ENCODE data around the gene IL20RB.

IL20RB gene, protein sequence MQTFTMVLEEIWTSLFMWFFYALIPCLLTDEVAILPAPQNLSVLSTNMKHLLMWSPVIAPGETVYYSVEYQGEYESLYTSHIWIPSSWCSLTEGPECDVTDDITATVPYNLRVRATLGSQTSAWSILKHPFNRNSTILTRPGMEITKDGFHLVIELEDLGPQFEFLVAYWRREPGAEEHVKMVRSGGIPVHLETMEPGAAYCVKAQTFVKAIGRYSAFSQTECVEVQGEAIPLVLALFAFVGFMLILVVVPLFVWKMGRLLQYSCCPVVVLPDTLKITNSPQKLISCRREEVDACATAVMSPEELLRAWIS

DNA sequence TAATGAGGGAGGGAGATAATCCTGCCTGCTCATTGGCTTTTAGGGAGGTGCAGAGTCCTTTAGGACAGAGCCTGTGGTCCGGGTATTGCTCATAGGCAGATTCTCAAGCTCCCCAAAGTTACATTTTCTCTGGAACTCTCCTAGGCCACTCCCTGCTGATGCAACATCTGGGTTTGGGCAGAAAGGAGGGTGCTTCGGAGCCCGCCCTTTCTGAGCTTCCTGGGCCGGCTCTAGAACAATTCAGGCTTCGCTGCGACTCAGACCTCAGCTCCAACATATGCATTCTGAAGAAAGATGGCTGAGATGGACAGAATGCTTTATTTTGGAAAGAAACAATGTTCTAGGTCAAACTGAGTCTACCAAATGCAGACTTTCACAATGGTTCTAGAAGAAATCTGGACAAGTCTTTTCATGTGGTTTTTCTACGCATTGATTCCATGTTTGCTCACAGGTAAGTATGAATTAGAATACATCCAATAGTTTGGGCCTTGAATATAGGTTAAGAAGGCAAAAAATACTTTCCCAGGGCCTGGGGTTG is at the start of gene IL20RB:
Gene IL20RB (plus strand): TSS at position 233 of the 538 bp plus-strand sequence. CDS start 131 bp downstream, at position 364.
- no peak for DNase-seq

DNA sequence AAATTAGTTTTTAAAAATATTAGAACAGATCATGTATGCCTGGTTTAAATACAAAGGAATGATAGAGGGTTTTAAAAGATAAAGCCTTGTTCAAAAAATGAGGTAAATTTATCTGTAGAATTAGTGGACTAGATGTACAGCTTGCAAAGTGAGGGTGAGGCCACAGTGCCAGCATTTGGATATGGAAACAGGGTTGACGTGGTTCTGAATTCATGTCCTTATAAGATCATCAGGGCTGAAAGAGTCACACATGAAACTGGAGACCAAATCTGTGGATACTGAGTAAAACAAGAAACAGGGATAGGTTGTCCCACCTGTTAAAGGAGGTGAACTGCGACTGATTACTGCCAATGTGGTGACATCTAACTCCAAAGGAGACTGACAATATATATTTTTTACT is 49.5 kb upstream of the IL20RB start:
- DNase-seq = no peak

DNA sequence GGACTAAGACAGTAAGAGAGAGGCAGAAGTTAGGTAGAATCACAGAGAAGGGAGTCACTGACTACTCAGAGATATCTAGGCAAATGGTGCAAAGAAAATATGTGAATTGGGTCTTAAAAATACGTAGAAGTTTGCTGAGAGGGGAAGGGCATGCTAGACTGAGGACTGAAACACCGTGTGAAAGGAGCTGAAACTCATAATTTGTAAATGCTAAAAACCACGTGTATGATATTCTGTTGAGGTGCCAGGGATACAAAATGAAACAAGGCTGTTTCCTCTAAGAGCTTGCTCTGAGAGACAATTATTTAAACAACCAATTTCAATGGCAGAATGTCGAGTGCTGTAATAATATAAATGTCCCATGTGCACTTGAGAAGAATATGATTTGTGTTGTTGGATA is 48.6 kb upstream of the IL20RB start:
- no peak for DNase-seq

DNA sequence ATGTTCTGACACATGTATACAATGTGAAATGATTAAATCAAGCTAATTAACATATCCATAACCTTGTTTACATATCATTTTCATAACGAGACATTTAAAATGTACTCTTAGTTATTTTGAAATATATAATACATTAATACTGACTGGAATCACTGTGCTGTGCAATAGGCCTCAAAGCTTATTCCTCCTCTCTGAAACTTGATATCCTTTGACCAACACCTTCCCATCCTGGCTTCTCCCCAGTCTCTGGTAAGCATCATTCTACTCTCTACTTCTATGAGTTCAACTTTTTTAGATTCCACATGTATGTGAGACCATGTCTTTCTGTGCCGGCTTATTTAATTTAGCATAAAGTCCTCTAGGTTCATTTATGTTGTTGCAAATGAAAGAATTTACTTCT is 47.1 kb upstream of the IL20RB start:
- no peak for DNase-seq

DNA sequence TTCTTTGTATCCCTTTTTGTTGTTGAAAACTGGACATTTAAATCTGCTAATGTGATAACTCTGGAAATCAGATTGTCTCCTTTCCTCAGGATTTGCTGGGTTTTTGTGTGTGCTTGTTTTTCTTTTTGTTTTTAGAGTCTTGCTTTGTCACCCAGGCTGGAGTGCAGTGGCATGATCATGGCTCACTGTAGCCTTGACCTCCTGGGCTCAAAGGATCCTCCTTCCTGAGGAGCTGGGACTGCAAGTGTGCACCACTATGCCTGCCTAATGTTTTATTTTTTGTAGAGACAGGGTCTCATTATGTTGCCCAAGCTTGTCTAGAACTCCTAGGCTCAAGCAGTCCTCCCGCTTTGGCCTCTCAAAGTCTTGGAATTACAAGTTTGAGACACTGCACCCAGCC is 44.6 kb upstream of the IL20RB start:
- no peak for DNase-seq

DNA sequence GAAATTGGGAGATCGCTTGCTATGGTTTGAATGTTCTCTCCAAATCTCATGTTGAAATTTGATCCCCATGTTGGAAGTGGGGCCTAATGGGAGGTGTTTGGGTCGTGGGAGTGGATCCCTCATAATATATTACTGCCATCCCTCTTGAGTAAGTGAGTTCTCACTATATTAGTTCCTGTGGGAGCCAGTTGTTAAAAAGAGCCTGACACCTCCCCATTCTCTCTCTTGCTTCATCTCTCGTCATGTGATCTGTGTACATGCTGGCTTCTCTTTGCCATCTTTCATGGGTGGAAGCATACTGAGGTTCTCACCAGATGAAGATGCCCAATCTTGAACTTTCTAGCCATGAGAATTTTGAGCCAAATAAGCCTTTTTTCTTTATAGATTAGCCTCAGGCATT is 43.0 kb upstream of the IL20RB start:
- no peak for DNase-seq

DNA sequence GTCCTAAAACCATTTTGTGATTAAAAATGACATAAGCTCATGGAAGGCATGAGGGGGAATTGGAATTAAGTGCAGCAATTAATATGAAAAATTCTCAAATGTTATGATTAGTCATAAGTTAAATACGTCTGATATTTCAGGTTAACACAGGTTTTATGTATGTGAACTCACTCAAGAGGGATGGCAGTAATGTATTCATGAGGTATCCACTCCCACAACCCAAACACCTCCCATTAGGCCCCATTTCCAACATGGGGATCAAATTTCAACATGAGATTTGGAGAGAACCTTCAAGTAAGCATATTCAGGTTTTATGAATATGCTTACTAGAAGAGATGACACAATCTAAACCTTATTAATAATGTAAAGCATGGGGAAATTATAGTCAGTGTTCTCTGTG is 41.6 kb upstream of the IL20RB start:
- no peak for DNase-seq

DNA sequence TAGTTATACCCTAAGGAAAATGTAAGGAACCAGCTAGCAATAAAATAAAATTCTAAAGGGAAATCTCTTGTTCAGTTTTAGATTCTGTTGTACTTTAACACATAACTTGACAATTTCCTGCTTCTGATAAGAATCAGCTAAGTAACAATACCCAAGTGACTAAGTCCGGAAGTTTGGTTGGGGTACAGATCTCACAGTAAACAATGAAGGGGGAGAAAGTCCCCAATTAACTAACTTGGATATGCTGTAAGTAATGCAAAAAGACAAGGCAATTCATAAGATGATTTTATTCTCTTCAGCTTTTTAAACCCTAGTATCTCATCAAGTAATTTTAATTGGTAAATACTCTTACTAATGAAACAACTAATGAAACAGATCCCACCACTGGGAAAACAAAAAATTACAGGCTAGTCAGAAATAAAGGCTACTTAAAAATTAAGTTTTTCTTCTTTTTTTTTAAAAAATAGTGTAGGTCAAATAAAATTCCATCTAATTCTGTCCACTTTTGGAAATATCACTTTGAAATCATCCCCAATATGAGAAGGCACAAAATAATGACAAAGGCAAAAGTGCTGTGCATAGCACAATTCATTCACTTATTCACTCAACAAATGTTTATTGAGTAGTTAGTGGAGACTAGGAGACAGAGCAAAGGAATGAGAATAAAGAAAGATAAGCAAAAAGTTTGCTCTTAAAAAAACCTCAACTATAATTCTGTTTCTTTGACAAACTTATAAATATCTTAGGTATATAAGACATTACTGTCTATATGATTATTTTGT is 37.8 kb upstream of the IL20RB start:
- no peak for DNase-seq

DNA sequence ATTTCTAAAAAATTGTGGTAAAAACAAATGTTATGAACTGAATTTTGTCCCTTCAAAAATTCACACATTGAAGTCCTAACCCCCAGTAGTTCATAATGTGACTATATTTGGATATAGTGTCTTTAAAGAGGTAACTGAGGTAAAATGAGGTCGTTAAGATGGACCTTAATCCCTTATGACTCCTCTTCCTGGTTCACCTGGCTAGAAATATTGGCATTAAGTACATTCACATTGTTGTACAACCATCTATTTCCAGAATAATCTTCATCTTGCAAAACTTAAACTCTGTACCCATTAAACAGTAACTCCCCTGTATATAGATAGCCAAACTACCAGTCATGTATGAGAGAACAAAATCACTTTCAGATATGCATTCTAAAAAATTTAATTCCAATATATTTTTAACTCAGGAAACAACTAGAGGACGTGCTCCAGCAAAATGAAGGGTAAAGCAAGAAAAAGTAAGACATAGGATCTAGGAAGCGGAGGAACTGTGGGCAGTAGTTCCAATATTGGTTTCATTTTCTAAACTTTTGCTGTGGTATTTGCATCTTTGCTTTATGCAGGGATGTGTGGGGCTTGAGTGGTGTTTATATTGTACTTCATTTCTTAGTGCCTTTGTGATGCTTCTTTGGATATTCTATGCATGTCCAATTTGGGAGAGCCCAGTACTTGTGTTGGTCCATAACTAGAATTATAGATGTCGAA is 36.7 kb upstream of the IL20RB start:
- no peak for DNase-seq

DNA sequence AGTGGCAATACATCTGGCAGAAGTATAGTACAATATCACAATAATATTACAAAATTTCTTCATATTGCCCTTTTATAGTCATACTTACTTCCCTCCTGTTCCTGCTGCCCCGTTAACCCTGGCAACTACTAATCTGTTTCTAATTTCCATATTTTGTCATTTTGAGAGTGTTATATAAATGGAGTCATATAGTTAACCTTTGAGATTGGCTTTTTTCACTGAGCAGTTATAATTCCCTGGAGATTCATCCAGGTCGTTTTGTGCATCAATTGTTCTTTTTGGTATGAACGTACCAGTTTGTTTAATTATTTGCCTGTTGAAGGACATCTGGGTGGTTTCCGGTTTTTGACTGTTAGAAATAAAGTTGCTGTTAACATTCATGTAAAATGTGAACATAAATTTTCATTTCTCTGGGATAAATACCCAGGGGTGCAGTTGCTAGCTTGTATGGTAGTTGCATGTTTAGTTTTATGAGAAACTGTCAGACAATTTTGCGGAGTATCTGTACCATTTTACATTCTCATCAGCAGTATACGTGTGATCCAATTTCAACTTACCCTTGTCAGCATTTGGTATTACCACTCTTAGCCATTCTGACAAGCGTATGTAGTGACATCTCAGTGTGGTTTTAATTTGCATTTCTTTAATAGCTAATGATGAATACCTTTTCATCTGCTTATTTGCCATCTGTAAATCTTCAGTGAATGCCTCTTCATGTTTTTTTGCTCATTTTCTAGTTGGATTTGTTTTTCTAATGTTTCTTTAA is 32.2 kb upstream of the IL20RB start:
- no peak for DNase-seq

DNA sequence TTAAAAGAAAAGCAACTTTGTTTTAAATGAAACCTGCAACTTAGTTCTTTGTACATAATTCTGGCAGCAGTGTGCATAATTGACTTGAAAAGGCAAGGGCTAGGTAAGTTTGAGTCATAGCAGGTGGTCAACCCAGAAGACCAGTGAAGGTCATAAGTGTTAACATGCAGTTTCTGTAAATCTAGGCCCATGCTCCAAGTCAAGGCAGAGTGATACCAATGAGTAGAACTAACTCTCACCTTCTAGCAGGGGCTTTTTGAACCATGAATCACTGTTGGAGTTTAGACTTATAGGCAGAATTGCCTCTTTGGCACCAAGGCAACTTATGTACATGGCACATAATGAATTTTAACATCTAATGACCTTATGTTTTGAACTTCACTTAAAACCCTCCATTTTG is 29.5 kb upstream of the IL20RB start:
- DNase-seq = no peak

DNA sequence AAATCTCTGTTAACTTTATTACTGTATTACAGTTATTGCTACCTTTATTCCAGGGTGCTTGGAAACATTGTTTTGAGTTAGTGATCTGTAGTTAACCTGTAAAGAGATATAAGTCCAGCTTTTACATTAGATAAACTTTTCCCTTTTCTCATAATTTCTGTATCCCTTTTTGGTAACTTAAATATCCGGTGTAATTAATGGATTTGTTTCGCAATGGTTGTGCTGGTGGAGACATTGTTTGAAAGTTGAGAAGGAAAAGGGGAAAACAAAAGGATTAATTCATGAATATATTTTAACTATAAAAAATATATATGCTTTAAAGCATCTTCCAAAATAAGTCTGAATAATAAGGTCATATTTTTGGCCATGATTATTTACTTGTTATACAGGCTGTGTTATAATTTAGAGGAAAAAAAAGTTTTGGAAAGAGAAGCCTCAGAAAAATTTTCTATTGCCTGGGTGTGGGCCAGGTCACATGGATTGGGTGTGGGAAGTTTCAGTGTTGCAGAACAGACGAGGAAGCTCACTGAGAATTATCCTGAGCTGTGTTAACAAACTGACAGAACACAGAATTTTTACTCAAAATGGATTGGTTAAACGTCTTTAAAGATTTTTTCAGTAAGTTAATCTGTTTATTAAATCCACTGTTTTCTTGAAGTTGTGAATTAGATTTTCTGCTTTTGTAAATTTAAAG is 27.7 kb upstream of the IL20RB start:
- DNase-seq = no peak

DNA sequence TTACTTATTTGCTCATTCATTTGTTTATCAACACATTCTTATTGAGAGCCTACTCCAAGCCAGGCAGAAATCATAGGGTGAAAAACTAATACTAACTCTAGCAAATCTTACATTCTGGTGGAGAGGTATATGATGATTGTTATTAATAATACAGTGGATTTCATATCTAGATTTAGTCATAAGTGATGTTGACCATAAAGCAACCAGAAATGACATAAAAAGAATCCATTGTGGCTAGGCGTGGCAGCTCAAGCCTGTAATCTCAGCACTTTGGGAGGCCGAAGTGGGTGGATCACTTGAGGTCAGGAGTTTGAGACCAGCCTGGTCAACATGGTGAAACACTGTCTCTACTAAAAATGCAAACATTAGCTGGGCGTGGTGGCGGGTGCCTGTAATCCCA is 26.2 kb upstream of the IL20RB start:
- DNase-seq = no peak

DNA sequence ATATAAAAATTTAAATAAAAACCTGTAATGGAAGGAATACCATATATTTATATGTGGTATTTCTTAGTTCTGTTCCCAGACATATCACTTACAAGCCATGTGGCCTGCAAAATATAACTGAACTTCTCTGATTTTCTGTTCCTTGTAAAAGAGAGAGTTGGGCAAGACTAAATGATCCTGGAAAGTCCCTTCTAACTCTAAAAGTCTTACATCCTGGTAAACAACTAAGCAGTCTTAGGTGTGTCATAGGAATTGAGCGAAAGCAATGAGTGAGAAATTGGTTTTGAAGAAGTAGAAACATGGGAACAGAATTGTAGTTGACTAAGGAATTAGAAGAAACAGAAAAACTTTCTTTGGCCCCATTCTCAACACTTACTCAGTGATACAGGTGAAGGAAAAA is 25.3 kb upstream of the IL20RB start:
- DNase-seq = no peak

DNA sequence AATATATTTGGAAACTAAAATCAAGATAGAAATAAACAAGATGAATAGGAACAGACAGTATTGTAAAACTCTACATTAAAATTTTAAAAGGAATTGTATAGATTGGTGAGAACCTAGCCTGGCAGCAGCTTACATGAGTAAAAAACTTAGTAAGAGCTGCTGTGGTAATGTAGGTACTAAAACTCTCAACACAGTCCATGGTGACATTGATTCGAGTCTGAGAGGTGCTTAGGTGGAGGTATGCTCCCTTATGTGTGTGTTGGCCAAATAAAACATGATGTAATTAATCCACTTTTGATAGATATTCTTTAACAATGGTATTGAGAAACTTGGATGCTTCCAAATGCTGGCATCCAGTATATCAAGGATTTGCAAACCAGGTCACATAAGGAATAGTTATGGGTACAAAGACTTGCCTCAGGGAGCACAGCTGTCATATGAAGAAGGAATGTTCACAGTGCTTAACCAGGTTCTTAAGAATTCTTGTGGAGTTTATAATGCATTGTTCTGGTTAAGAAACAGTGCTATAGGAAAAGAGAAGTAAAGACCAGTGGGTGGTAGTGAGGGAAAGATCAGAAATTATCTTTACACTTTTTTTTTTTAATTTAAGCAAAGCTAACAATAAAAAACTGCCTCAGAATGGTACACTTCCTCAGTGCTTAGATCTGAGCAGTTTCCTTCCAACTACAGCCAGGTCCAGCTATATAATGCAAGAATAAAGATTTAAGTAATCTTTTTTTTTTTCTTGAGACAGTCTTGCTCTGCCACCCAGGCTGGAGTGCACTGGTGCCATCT is 24.6 kb upstream of the IL20RB start:
- DNase-seq = no peak

DNA sequence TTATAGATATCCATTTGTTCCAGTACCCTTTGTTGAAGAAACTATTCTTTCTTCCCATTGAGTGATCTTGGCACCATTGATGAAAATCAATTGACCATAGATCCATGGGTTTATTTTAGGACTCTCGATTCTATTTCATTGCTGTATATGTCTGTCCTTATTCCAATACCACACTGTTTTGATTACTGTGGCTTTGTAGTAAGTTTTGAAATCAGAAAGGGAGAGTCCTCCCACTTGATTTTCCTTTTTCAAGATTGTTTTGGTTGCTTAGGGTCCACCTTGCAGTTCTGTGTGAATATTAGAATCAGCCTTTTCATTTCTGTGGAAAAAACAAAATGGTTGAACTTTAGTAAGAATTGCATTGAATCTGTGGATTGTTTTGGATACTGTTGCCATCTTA is 20.6 kb upstream of the IL20RB start:
- no peak for DNase-seq

DNA sequence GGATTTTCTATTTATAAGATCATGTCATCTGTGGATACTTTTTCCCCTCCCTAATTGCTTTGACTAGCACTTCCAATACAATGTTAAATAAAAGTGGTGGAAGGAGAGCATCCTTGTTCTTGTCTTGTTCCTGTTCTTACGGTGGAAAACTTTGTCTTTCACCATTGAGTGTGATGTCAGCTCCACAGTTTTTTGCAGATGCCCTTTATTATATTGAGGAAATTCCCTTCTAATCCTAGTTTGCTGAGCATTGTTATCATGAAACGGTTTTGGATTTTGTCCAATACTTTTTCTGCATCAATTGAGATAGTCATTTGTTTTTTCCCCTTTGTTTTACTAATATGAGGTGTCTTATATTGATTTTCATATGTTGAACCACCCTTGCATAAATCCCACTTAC is 19.9 kb upstream of the IL20RB start:
- DNase-seq = peak; percentile 10

DNA sequence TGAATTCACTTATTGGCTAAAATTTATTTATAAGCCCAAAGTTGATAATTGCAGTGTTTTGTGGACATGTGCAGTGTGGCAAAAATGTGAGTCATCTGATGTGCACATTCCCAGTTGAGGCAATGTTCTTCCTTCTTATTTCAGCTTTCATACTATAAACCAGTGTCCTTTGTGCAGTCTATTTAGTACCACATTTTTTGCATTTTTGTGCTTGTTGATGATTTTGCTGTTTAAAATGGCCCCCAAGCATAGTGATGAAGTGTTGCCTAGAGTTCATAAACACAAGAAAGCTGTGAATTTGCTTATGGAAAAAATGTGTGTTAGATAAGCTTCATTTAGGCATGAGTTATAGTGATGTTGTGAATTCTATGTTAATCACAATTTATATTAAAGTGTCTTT is 19.4 kb upstream of the IL20RB start:
- no peak for DNase-seq

DNA sequence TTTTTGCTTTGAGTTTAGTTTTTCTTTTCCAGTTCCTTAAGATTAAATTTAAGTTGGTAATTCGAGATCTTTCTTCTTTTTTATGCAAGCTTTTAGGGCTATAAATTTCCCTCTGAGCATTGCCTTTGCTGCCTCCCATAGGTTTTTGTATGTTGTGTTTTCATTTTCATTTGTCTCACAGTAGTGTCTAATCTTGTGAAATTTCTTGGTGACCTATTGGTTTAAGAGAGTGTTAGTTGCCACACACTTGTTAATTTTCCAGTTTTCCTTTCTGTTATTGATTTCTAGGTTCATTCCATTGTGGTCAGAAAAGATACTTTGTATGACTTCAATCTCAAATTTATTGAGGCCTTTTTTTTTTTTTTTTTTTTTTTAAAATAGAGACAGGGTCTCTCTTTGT is 18.3 kb upstream of the IL20RB start:
- no peak for DNase-seq

DNA sequence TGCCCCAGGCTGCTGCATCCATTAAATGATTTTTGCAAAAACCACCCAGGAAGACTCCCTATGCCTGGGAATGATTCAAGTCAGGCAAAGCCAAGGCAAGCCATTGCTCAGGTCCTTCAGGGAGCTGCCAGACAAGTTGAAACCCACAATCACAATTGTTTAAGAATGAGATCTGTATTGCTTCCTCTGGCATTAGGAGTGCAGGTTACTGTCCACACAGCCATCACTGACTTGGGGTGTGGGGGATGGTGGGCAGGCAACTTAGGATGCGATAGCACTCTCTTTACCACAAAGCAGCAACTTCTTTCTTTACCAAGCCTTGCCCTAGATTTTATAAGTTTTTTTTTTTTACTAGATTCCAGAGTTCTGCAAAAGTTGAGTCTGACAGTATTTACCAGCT is 15.0 kb upstream of the IL20RB start:
- no peak for DNase-seq

DNA sequence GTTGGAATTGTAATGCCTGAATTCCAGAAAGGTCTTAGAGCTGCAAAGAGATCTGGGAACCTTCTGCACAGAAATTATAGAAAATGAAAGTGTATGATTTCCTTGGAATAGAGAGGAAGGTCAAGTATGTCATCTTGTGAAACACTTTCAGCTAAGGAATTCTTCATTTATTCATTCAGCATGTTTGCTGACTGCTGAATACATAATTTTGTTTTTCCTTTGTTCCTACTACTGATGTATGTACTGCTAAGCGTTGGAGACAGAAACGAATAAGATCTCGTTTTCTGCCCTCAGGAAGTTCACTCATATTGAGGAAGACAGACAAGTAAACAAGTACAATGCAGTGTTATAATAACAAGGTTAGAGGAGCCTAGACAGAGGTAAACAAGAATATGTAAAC is 14.3 kb upstream of the IL20RB start:
- DNase-seq = no peak

Measured in NCI-H146 (cell line).